K562 (cell line): ENCODE measurements around the gene ARL10. TPM values are rescaled to one million over a fixed set of nuclear protein-coding genes. Genes with fewer than 3 reads are reported as not detected.

Experiments
- HMGN3 ChIP-seq: IDR thresholded peaks from 2 replicates; pipeline ENCODE4 v1.6.1; 2011; ENCODE audit warnings: borderline replicate concordance, low read depth, mild to moderate bottlenecking, mixed read lengths, low read length; ENCODE audit not compliant: insufficient read length; ENCODE audit errors: extremely low read depth
- LCOR ChIP-seq: sonication (generic); formaldehyde crosslinking; IDR thresholded peaks from 2 replicates; pipeline ENCODE4 v1.8.0; 2022; ENCODE audit warnings: mild to moderate bottlenecking, missing genetic modification reagents
- SMARCE1 ChIP-seq: fragments of 450-650 bp; IDR thresholded peaks from 2 replicates; pipeline ENCODE4 v1.7.1; 2016; ENCODE audit warnings: mild to moderate bottlenecking
- ZBTB17 ChIP-seq: fragments of 450-650 bp; formaldehyde crosslinking; IDR thresholded peaks from 2 replicates; pipeline ENCODE4 v1.4.0; 2020; ENCODE audit warnings: mild to moderate bottlenecking
- polyA plus RNA-seq, 8 experiments: library from polyadenylated mRNA; depleted of rRNA in 4 of 8; stranded (reverse) in 5 of 8; unstranded in 3 of 8; fragments of >200 nt; fragmentation: Nextera tagmentation in 2 of 8; fragmentation: Illumina TruSeq in 1 of 8; extraction: Ambion mirVana in 2 of 8; extraction: Trizol in 1 of 8; gene quantifications; 2 replicates each; pipeline versions ENCODE4 v1.2.1 to v1.2.3, GENCODE V29; 2011 to 2014; ENCODE audit warnings: inconsistent platforms in 1 of 8, missing spikeins in 1 of 8
- total RNA-seq, 7 experiments: library from RNA; depleted of rRNA in 6 of 7; stranded (reverse); fragments of >200 nt in 6 of 7; fragmentation: Illumina TruSeq in 2 of 7; extraction: Trizol in 2 of 7; gene quantifications; 2 replicates each; pipeline versions ENCODE4 v1.2.1 to v1.2.3, GENCODE V29; 2011 to 2021; ENCODE audit warnings: low replicate concordance in 1 of 7
- TF ChIP-seq, protein P1 (sequence below): sonication (generic); formaldehyde crosslinking; IDR thresholded peaks from 2 replicates; pipeline ENCODE4 v1.8.1; 2023; ENCODE audit warnings: mild to moderate bottlenecking, missing genetic modification reagents
- TF ChIP-seq, protein P2 (sequence below), 2 experiments: fragments of 450-650 bp; formaldehyde crosslinking in 1 of 2; IDR thresholded peaks; 2 replicates each; pipeline versions ENCODE4 v1.4.0 to v1.6.1; 2014 to 2020; ENCODE audit warnings: mild to moderate bottlenecking in 2 of 2, borderline replicate concordance in 1 of 2, low read depth in 1 of 2

Gene ARL10
- total and polyA plus RNA-seq, 9 of the 15 experiments (the other 6 are each of a cell fraction or from before 2014, with no cell fraction given), result under 0.01 to 0.40 (median 0.34) TPM; not detected in 3

DNA sequence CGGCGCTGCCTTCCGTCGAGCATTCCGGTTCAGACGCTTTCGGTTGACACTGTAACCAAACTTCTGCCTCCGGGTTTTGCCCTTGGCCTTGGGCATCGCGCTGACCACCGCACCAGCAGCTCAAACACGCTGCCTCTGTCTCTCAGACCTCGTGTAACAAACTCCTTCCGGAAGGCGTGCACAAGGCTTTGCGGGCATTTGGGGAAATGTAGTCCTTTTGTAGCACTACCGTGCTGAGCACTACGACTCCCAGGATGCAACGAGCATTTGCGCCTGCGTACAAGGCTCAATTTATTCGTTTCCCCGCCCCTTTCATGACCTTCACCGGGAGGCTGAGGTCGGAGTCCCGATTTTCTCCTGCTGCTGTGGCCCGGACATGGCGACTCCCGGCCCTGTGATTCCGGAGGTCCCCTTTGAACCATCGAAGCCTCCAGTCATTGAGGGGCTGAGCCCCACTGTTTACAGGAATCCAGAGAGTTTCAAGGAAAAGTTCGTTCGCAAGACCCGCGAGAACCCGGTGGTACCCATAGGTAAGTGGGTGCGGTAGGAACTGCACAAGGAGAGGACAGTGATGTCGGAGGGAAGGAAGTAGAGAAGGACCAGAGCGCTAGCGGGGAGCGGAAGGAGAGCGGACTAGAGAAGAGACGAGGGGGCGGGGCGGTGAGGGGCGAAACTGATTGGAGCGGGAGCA lies 23.3 kb downstream of the ARL10 start, which contains the start of the genes HIGD2A and NOP16 (continued):
- TF ChIP-seq, protein P1, sequence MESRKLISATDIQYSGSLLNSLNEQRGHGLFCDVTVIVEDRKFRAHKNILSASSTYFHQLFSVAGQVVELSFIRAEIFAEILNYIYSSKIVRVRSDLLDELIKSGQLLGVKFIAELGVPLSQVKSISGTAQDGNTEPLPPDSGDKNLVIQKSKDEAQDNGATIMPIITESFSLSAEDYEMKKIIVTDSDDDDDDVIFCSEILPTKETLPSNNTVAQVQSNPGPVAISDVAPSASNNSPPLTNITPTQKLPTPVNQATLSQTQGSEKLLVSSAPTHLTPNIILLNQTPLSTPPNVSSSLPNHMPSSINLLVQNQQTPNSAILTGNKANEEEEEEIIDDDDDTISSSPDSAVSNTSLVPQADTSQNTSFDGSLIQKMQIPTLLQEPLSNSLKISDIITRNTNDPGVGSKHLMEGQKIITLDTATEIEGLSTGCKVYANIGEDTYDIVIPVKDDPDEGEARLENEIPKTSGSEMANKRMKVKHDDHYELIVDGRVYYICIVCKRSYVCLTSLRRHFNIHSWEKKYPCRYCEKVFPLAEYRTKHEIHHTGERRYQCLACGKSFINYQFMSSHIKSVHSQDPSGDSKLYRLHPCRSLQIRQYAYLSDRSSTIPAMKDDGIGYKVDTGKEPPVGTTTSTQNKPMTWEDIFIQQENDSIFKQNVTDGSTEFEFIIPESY (CRISPR knock-in tag), result no peak; the same call in 1 of the 2 replicates
- no peak for TF ChIP-seq SMARCE1
- TF ChIP-seq, protein P2, sequence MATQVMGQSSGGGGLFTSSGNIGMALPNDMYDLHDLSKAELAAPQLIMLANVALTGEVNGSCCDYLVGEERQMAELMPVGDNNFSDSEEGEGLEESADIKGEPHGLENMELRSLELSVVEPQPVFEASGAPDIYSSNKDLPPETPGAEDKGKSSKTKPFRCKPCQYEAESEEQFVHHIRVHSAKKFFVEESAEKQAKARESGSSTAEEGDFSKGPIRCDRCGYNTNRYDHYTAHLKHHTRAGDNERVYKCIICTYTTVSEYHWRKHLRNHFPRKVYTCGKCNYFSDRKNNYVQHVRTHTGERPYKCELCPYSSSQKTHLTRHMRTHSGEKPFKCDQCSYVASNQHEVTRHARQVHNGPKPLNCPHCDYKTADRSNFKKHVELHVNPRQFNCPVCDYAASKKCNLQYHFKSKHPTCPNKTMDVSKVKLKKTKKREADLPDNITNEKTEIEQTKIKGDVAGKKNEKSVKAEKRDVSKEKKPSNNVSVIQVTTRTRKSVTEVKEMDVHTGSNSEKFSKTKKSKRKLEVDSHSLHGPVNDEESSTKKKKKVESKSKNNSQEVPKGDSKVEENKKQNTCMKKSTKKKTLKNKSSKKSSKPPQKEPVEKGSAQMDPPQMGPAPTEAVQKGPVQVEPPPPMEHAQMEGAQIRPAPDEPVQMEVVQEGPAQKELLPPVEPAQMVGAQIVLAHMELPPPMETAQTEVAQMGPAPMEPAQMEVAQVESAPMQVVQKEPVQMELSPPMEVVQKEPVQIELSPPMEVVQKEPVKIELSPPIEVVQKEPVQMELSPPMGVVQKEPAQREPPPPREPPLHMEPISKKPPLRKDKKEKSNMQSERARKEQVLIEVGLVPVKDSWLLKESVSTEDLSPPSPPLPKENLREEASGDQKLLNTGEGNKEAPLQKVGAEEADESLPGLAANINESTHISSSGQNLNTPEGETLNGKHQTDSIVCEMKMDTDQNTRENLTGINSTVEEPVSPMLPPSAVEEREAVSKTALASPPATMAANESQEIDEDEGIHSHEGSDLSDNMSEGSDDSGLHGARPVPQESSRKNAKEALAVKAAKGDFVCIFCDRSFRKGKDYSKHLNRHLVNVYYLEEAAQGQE (IDR thresholded peaks at IDR 0.05; ENCODE audit: borderline replicate concordance), result no peak
- TF ChIP-seq, protein P2 (CRISPR knock-in tag; IDR thresholded peaks at IDR 0.05; ENCODE audit: low read depth), result no peak
- no peak; the same call in 1 of the 2 replicates for TF ChIP-seq ZBTB17
- peak; percentile 97 for TF ChIP-seq LCOR (CRISPR knock-in tag)
- no peak for TF ChIP-seq HMGN3
